Karpas-422 (cell line): ENCODE results near the gene IL17D. TPM values are rescaled to one million over a fixed set of nuclear protein-coding genes. Genes with fewer than 3 reads are reported as not detected.

Experiments used
- DNase-seq: peaks from one replicate; pipeline ENCODE4 v3.0.0-alpha.2; 2015
- H2AFZ ChIP-seq: fragments of 200-600 bp; sonication (generic); 2 replicates; pipeline ENCODE4 v1.6.1; 2014; ENCODE audit warnings: antibody characterized with exemption, low read length, mixed read lengths
- H3K27ac ChIP-seq: fragments of 200-600 bp; sonication (generic); 2 replicates; pipeline ENCODE4 v1.5.1; 2014; ENCODE audit warnings: mild to moderate bottlenecking, low read length, moderate library complexity
- H3K27me3 ChIP-seq: fragments of 200-600 bp; sonication (generic); 2 replicates; pipeline ENCODE4 v1.6.1; 2014; ENCODE audit warnings: low read length, mixed read lengths
- H3K36me3 ChIP-seq: fragments of 200-600 bp; sonication (generic); 2 replicates; pipeline ENCODE4 v1.6.1; 2014; ENCODE audit warnings: low read length, mixed read lengths; ENCODE audit not compliant: insufficient read depth
- H3K4me1 ChIP-seq: fragments of 200-600 bp; sonication (generic); 2 replicates; pipeline ENCODE4 v1.6.1; 2014; ENCODE audit warnings: mild to moderate bottlenecking, low read length, mixed read lengths
- H3K4me2 ChIP-seq: fragments of 200-600 bp; sonication (generic); 2 replicates; pipeline ENCODE4 v1.6.1; 2014; ENCODE audit warnings: low read length, low read depth, mild to moderate bottlenecking; ENCODE audit not compliant: poor library complexity, severe bottlenecking
- H3K4me3 ChIP-seq: fragments of 200-600 bp; sonication (generic); 2 replicates; pipeline ENCODE4 v1.5.1; 2014; ENCODE audit warnings: mild to moderate bottlenecking, antibody characterized with exemption, low read length, mixed read lengths
- H3K79me2 ChIP-seq: fragments of 200-600 bp; sonication (generic); 2 replicates; pipeline ENCODE4 v1.6.1; 2014; ENCODE audit warnings: mild to moderate bottlenecking, low read length, mixed read lengths
- H3K9ac ChIP-seq: fragments of 200-600 bp; sonication (generic); 2 replicates; pipeline ENCODE4 v1.6.0; 2014; ENCODE audit warnings: low read length
- H3K9me2 ChIP-seq: fragments of 200-600 bp; sonication (generic), shearing (Covaris generic); replicated peaks from 2 replicates; pipeline ENCODE4 v1.6.0; 2014; ENCODE audit warnings: mild to moderate bottlenecking, low read length, moderate library complexity; ENCODE audit not compliant: insufficient read depth
- H3K9me3 ChIP-seq: fragments of 300-700, 200-600 bp; sonication (generic); 2 replicates; pipeline ENCODE4 v1.6.1; 2014; ENCODE audit warnings: low read length, mixed read lengths
- H4K20me1 ChIP-seq: fragments of 200-600 bp; sonication (generic); 2 replicates; pipeline ENCODE4 v1.6.1; 2014; ENCODE audit warnings: mild to moderate bottlenecking, antibody characterized with exemption, low read length, low read depth; ENCODE audit not compliant: insufficient read depth
- total RNA-seq: library from RNA; depleted of rRNA; stranded (reverse); fragments of >200 nt; shearing (Covaris generic); gene quantifications from 2 replicates; pipeline ENCODE4 v1.2.3, GENCODE V29; 2014; ENCODE audit warnings: low replicate concordance; rRNA removed

Gene IL17D
- total RNA-seq, 1 experiment from 2014 or later, result not detected

DNA sequence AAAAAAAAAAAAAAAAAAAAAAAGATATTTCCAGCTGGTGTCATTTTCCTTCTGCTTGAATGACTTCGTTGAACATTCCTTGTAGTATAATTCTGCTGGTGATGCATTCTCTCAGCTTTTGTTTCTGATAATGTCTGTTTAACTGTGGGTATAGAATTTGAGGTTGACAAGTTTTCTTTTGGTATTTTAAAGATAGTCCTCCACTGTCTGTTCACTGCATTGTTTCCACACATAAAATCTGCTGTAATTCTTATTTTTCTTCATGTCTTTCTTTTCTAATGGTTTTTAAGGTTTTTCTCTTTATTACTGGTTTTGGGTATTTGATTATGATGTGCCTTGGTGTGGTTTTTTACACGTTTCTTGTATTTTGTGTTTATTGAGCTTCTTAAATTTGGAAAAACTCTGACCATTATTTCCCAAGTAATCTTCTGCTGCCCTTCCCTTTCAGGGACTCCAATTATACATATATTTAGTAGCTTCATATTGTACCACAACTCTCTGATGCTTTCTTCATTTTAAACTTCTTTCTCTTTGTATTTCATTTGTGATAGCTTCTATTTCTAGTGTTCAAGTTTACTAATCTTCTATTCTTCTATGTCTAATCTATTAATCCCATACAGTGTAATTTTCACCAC, 63.9 kb downstream of the IL17D start:
- Histone ChIP-seq H3K4me1 (peaks cover 1% of the 10 kb centered on the region), H3K27ac (no peak overlapping the region), H3K9ac (no peak overlapping the region), H3K27me3 (no peaks in the 10 kb centered on the region), H3K4me2 (no peak overlapping the region), H3K4me3 (no peak overlapping the region), H3K79me2 (peaks cover 7% of the 10 kb centered on the region), H4K20me1 (no peaks in the 10 kb centered on the region), H3K9me2 (no peaks in the 10 kb centered on the region), H2AFZ (no peak overlapping the region), H3K9me3 (peaks cover 13% of the 10 kb centered on the region), H3K36me3 (peaks cover 28% of the 10 kb centered on the region)
- no peak for DNase-seq

DNA sequence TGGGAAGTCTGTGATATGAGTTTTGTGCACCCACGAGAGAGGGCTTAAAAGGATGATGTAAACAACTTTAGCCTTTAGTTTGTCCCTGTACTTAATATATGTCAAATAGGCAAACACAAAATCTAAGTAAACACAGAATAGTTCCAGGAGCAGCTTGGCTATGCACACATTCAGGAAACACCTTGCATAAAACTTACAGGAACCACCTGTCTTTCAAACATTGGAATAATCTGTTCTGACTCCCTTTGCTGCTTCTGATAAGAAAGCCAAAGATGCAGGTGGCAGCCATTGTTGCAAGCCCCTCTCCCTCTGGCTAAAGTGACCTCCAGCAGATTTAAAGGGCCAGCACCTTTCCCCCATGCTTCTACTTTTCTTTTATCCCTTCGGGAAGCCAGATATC, 65.6 kb downstream of the IL17D start:
- Histone ChIP-seq H3K4me3 (no peak overlapping the region), H3K4me2 (no peak overlapping the region), H3K27me3 (no peaks in the 10 kb centered on the region), H3K4me1 (peaks cover 16% of the 10 kb centered on the region), H3K27ac (no peak overlapping the region), H4K20me1 (no peaks in the 10 kb centered on the region), H3K9me3 (peaks cover 13% of the 10 kb centered on the region), H3K9ac (no peak overlapping the region), H3K79me2 (peaks cover 18% of the 10 kb centered on the region), H2AFZ (no peak overlapping the region), H3K9me2 (no peaks in the 10 kb centered on the region), H3K36me3 (peaks cover 32% of the 10 kb centered on the region)
- no peak for DNase-seq

DNA sequence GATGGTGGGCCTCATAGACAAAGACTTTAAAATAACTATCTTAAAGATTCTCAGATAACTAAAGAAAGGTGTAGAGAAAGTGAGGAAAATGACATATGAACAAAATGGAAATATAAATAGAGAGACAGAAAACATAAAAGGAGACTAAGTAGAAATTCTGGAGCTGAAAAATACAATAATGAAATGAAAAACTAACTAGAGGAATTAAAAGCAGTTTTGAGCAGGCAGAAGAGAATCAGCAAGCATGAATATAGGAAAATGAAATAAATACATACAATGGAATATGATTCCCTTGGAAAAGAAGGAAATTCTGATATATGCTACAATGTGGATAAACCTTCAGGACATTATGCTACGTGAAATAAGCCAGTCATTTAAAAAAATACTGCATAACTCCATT, 66.3 kb downstream of the IL17D start:
- Histone ChIP-seq H3K27me3 (no peaks in the 10 kb centered on the region), H4K20me1 (no peaks in the 10 kb centered on the region), H3K36me3 (peaks cover 32% of the 10 kb centered on the region), H3K79me2 (peaks cover 18% of the 10 kb centered on the region), H3K9me3 (peaks cover 13% of the 10 kb centered on the region), H2AFZ (no peak overlapping the region), H3K4me3 (no peak overlapping the region), H3K9ac (no peak overlapping the region), H3K9me2 (no peaks in the 10 kb centered on the region), H3K27ac (no peak overlapping the region), H3K4me2 (no peak overlapping the region), H3K4me1 (peaks cover 19% of the 10 kb centered on the region)
- no peak for DNase-seq

Other genes starting within 250 kb of the IL17D start
- gene CRYL1, start 177.8 kb upstream of the IL17D start, total RNA-seq, result 1.7 and 3.0 TPM in 2 replicates
- 7.4 and 10.8 TPM in 2 replicates for gene IFT88, start 136.5 kb upstream of the IL17D start, total RNA-seq
- gene EEF1AKMT1, start 70.3 kb downstream of the IL17D start, total RNA-seq, result 1.5 and 2.1 TPM in 2 replicates
- gene XPO4, start 199.0 kb downstream of the IL17D start, total RNA-seq, result 17.4 and 36.3 TPM in 2 replicates